HG02981 (cell line): ENCODE data around the gene SOX1.

Experiments used
- ATAC-seq: cut with Tn5 transposase; IDR thresholded peaks from one replicate; pipeline ENCODE4 v1.9.1; 2021; ENCODE audit warnings: mild to moderate bottlenecking, moderate library complexity; ENCODE audit not compliant: unreplicated experiment

SOX1 gene

GRCh38 chr13:112104881-112105234, 37.9 kb downstream of the SOX1 start:
- ATAC-seq, result no peak

- ATAC-seq, result no peak
These were observed 38.3 kb downstream of the SOX1 start for GRCh38 chr13:112105244-112105681.

- no peak for ATAC-seq
These were observed 38.9 kb downstream of the SOX1 start for GRCh38 chr13:112105892-112106291.

- ATAC-seq, result no peak
These were observed 39.7 kb downstream of the SOX1 start for GRCh38 chr13:112106478-112107141.

- no peak for ATAC-seq
These were observed 40.3 kb downstream of the SOX1 start for GRCh38 chr13:112107289-112107688.

- no peak for ATAC-seq
These were observed 43.5 kb downstream of the SOX1 start for GRCh38 chr13:112110479-112110878.

- ATAC-seq, result no peak
These were observed 44.4 kb downstream of the SOX1 start for GRCh38 chr13:112111239-112111857.

- no peak for ATAC-seq
These were observed 45.8 kb downstream of the SOX1 start for GRCh38 chr13:112112534-112113276.

- no peak for ATAC-seq
These were observed 46.4 kb downstream of the SOX1 start for GRCh38 chr13:112113348-112113747.

- ATAC-seq, result no peak
These were observed 46.9 kb downstream of the SOX1 start for GRCh38 chr13:112113851-112114250.

GRCh38 chr13:112114391-112114790, 47.4 kb downstream of the SOX1 start:
- no peak for ATAC-seq

GRCh38 chr13:112115403-112116091, 48.6 kb downstream of the SOX1 start:
- no peak for ATAC-seq

GRCh38 chr13:112116187-112116950, 49.4 kb downstream of the SOX1 start:
- ATAC-seq, result no peak

- no peak for ATAC-seq
These were observed 50.5 kb downstream of the SOX1 start for GRCh38 chr13:112117258-112117954.

GRCh38 chr13:112117955-112118302, 51.0 kb downstream of the SOX1 start:
- ATAC-seq, result no peak

GRCh38 chr13:112118451-112119064, 51.6 kb downstream of the SOX1 start:
- ATAC-seq, result no peak

GRCh38 chr13:112119192-112120030, 52.5 kb downstream of the SOX1 start:
- no peak for ATAC-seq

GRCh38 chr13:112120031-112120373, 53.1 kb downstream of the SOX1 start:
- ATAC-seq, result no peak
